ENCODE measurements around the gene SATB1.

Gene SATB1

GRCh38 chr3:18369551-18370185 is 55.5 kb downstream of the SATB1 start:
- H3K9me3 ChIP-seq (ENCODE audit: control insufficient read depth, insufficient read depth, low read length): no peaks in the 10 kb centered on the region
- no peak overlapping the region for H3K9ac ChIP-seq (ENCODE audit: low read depth, low read length)
- peaks cover 7% of the 10 kb centered on the region for H3K4me1 ChIP-seq (ENCODE audit: control insufficient read depth, insufficient read depth, low read length)
- no peak overlapping the region for H3K4me3 ChIP-seq (ENCODE audit: low read depth, low read length)
- H3K27me3 ChIP-seq (ENCODE audit: control insufficient read depth, insufficient read depth, low read length): no peaks in the 10 kb centered on the region
- H3K36me3 ChIP-seq (ENCODE audit: control insufficient read depth, insufficient read depth, low read length): no peaks in the 10 kb centered on the region

- H3K36me3 ChIP-seq (ENCODE audit: control insufficient read depth, insufficient read depth, low read length): no peaks in the 10 kb centered on the region
- peaks cover 13% of the 10 kb centered on the region for H3K4me1 ChIP-seq (ENCODE audit: control insufficient read depth, insufficient read depth, low read length)
- no peak overlapping the region for H3K9ac ChIP-seq (ENCODE audit: low read depth, low read length)
- no peak overlapping the region for H3K4me3 ChIP-seq (ENCODE audit: low read depth, low read length)
- no peaks in the 10 kb centered on the region for H3K9me3 ChIP-seq (ENCODE audit: control insufficient read depth, insufficient read depth, low read length)
- no peaks in the 10 kb centered on the region for H3K27me3 ChIP-seq (ENCODE audit: control insufficient read depth, insufficient read depth, low read length)
Measured at GRCh38 chr3:18366258-18366657, 58.9 kb downstream of the SATB1 start.

GRCh38 chr3:18363338-18363737 is 61.8 kb downstream of the SATB1 start:
- Histone ChIP-seq H3K9ac (ENCODE audit: low read depth, low read length) (peak overlapping the region; percentile 26), H3K9me3 (ENCODE audit: control insufficient read depth, insufficient read depth, low read length) (no peaks in the 10 kb centered on the region), H3K36me3 (ENCODE audit: control insufficient read depth, insufficient read depth, low read length) (no peaks in the 10 kb centered on the region), H3K4me3 (ENCODE audit: low read depth, low read length) (no peak overlapping the region), H3K4me1 (ENCODE audit: control insufficient read depth, insufficient read depth, low read length) (peaks cover 10% of the 10 kb centered on the region), H3K27me3 (ENCODE audit: control insufficient read depth, insufficient read depth, low read length) (no peaks in the 10 kb centered on the region)

GRCh38 chr3:18357747-18358146 is 67.4 kb downstream of the SATB1 start:
- Histone ChIP-seq H3K9me3 (ENCODE audit: control insufficient read depth, insufficient read depth, low read length) (no peaks in the 10 kb centered on the region), H3K27me3 (ENCODE audit: control insufficient read depth, insufficient read depth, low read length) (no peaks in the 10 kb centered on the region), H3K4me1 (ENCODE audit: control insufficient read depth, insufficient read depth, low read length) (peaks cover 19% of the 10 kb centered on the region), H3K4me3 (ENCODE audit: low read depth, low read length) (no peak overlapping the region), H3K36me3 (ENCODE audit: control insufficient read depth, insufficient read depth, low read length) (no peaks in the 10 kb centered on the region), H3K9ac (ENCODE audit: low read depth, low read length) (no peak overlapping the region)

GRCh38 chr3:18355832-18356231 is 69.3 kb downstream of the SATB1 start:
- Histone ChIP-seq H3K4me3 (ENCODE audit: low read depth, low read length) (no peak overlapping the region), H3K4me1 (ENCODE audit: control insufficient read depth, insufficient read depth, low read length) (peaks cover 29% of the 10 kb centered on the region), H3K9me3 (ENCODE audit: control insufficient read depth, insufficient read depth, low read length) (no peaks in the 10 kb centered on the region), H3K36me3 (ENCODE audit: control insufficient read depth, insufficient read depth, low read length) (no peaks in the 10 kb centered on the region), H3K9ac (ENCODE audit: low read depth, low read length) (no peak overlapping the region), H3K27me3 (ENCODE audit: control insufficient read depth, insufficient read depth, low read length) (no peaks in the 10 kb centered on the region)

GRCh38 chr3:18354701-18355100 is 70.4 kb downstream of the SATB1 start:
- no peak overlapping the region for H3K9ac ChIP-seq (ENCODE audit: low read depth, low read length)
- no peaks in the 10 kb centered on the region for H3K36me3 ChIP-seq (ENCODE audit: control insufficient read depth, insufficient read depth, low read length)
- H3K4me1 ChIP-seq (ENCODE audit: control insufficient read depth, insufficient read depth, low read length): peaks cover 29% of the 10 kb centered on the region
- no peaks in the 10 kb centered on the region for H3K27me3 ChIP-seq (ENCODE audit: control insufficient read depth, insufficient read depth, low read length)
- no peak overlapping the region for H3K4me3 ChIP-seq (ENCODE audit: low read depth, low read length)
- H3K9me3 ChIP-seq (ENCODE audit: control insufficient read depth, insufficient read depth, low read length): no peaks in the 10 kb centered on the region

GRCh38 chr3:18351823-18352744 is 73.1 kb downstream of the SATB1 start:
- H3K4me3 ChIP-seq (ENCODE audit: low read depth, low read length): no peak overlapping the region
- H3K27me3 ChIP-seq (ENCODE audit: control insufficient read depth, insufficient read depth, low read length): no peaks in the 10 kb centered on the region
- H3K4me1 ChIP-seq (ENCODE audit: control insufficient read depth, insufficient read depth, low read length): peaks cover 37% of the 10 kb centered on the region
- no peaks in the 10 kb centered on the region for H3K9me3 ChIP-seq (ENCODE audit: control insufficient read depth, insufficient read depth, low read length)
- H3K36me3 ChIP-seq (ENCODE audit: control insufficient read depth, insufficient read depth, low read length): no peaks in the 10 kb centered on the region
- H3K9ac ChIP-seq (ENCODE audit: low read depth, low read length): no peak overlapping the region

GRCh38 chr3:18351069-18351628 is 74.0 kb downstream of the SATB1 start:
- no peaks in the 10 kb centered on the region for H3K36me3 ChIP-seq (ENCODE audit: control insufficient read depth, insufficient read depth, low read length)
- H3K4me1 ChIP-seq (ENCODE audit: control insufficient read depth, insufficient read depth, low read length): peaks cover 41% of the 10 kb centered on the region
- no peaks in the 10 kb centered on the region for H3K27me3 ChIP-seq (ENCODE audit: control insufficient read depth, insufficient read depth, low read length)
- no peaks in the 10 kb centered on the region for H3K9me3 ChIP-seq (ENCODE audit: control insufficient read depth, insufficient read depth, low read length)
- H3K4me3 ChIP-seq (ENCODE audit: low read depth, low read length): no peak overlapping the region
- no peak overlapping the region for H3K9ac ChIP-seq (ENCODE audit: low read depth, low read length)

- Histone ChIP-seq H3K36me3 (ENCODE audit: control insufficient read depth, insufficient read depth, low read length) (no peaks in the 10 kb centered on the region), H3K9ac (ENCODE audit: low read depth, low read length) (no peak overlapping the region), H3K27me3 (ENCODE audit: control insufficient read depth, insufficient read depth, low read length) (no peaks in the 10 kb centered on the region), H3K4me1 (ENCODE audit: control insufficient read depth, insufficient read depth, low read length) (peaks cover 39% of the 10 kb centered on the region), H3K9me3 (ENCODE audit: control insufficient read depth, insufficient read depth, low read length) (no peaks in the 10 kb centered on the region), H3K4me3 (ENCODE audit: low read depth, low read length) (no peak overlapping the region)
Measured at GRCh38 chr3:18349197-18349798, 75.8 kb downstream of the SATB1 start.

- Histone ChIP-seq H3K4me1 (ENCODE audit: control insufficient read depth, insufficient read depth, low read length) (peaks cover 41% of the 10 kb centered on the region), H3K9ac (ENCODE audit: low read depth, low read length) (no peak overlapping the region), H3K9me3 (ENCODE audit: control insufficient read depth, insufficient read depth, low read length) (no peaks in the 10 kb centered on the region), H3K27me3 (ENCODE audit: control insufficient read depth, insufficient read depth, low read length) (no peaks in the 10 kb centered on the region), H3K36me3 (ENCODE audit: control insufficient read depth, insufficient read depth, low read length) (no peaks in the 10 kb centered on the region), H3K4me3 (ENCODE audit: low read depth, low read length) (no peak overlapping the region)
Measured at GRCh38 chr3:18346097-18346496, 79.0 kb downstream of the SATB1 start.

GRCh38 chr3:18345015-18345367 is 80.1 kb downstream of the SATB1 start:
- no peak overlapping the region for H3K9ac ChIP-seq (ENCODE audit: low read depth, low read length)
- H3K9me3 ChIP-seq (ENCODE audit: control insufficient read depth, insufficient read depth, low read length): no peaks in the 10 kb centered on the region
- H3K36me3 ChIP-seq (ENCODE audit: control insufficient read depth, insufficient read depth, low read length): no peaks in the 10 kb centered on the region
- H3K4me1 ChIP-seq (ENCODE audit: control insufficient read depth, insufficient read depth, low read length): peaks cover 38% of the 10 kb centered on the region
- H3K4me3 ChIP-seq (ENCODE audit: low read depth, low read length): no peak overlapping the region
- H3K27me3 ChIP-seq (ENCODE audit: control insufficient read depth, insufficient read depth, low read length): no peaks in the 10 kb centered on the region
